Head of caudate nucleus (tissue), 42 donors: ENCODE data around the gene LHX4.
A peak's percentile ranks its signal among the peaks of the same experiment; 100 is the strongest.

Experiments used
- DNase-seq, 42 donors: peaks; one replicate each; pipeline versions ENCODE4 v3.0.0 to v3.0.0-alpha.2; 2020 to 2021; ENCODE audit warnings: mixed read lengths in 7 of 42
- intact Hi-C: fragments of 100-400 bp; cut with DNase I; formaldehyde crosslinking; loops from one replicate; pipeline ENCODE4 v1.15.0; 2022

The LHX4 gene

DNA sequence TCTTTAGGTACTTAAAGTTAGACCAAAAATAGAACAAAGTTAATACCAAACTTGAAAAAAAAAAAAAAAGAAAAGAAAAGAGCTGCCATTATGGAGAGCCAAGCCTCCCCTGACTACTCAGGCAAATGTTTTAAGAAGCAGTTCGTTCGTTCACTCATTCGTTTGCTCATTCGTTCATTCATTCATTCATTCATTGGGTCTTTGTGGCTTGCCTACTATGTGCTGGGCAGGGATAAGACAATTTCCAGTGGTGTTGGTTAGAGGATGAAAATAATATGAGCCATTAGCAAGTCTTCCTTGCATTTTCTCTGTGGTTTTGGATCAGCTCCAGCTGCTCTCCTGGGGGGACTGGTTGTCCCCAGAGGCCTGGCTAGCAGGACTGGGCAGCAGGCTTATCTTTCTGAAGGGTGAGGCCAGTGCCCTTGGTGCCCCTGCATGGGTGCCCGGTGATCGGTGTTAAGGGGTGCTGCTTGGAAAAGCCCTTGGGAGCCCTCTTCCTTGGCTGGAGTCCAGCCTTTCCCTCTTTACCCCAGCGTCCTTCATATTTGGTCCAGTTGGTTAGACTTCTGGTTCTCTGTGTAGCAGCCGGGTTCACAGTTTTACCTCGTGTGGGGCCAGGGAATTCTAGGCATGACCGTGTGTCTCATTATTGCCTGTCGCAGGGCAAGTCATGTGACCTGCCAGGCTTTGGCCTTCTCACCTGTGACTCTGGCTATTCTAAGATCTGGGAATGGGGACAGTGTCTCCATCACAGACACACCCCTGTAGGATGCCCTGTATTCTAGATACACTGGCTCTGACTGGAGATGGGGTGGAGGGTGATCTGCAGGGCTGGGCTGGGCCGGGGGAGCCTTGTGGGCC lies 32.8 kb downstream of the LHX4 start:
- DNase-seq = no peak
- intact Hi-C loops = no loop called here

DNA sequence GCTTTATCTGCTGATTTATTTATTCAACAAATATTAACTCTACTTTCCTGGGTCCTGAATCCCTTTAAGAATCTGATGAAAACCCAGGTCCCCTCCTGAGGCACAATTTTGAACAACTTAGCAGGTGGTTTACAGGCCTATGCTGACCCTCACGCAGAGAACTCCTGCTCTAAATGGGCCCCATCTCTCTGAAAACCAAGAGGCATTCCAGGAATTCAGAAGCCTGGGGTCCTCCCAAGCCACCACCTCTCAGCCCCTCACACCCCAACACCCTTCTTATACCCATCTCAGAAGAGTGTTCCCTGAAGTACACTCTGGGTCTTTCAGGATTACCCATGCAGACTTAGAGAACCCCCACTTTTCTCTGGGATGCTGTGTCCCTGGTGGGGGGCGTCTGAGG lies 34.5 kb downstream of the LHX4 start:
- intact Hi-C loops = no loop called here
- no peak for DNase-seq

DNA sequence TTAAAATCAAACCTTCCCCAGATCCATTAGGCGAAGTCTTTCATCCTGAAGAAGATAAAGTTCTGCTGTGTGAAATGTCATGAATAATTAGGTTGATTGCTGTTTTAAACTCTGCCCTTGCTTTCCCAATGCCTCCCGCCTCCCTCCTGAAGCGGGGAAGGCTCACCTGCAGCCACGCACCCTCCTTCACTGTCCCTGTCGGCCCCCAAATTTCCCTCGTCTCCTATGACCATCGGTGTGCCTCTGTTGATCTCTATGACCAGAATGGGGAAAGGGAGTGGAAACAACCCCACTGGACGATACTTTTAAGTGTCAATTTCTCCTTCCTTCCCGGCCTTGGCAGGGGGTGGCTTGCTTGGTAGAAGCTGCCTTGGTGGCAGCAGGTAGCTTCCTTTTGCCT lies 35.1 kb downstream of the LHX4 start:
- intact Hi-C loops = no loop called here
- no peak for DNase-seq

DNA sequence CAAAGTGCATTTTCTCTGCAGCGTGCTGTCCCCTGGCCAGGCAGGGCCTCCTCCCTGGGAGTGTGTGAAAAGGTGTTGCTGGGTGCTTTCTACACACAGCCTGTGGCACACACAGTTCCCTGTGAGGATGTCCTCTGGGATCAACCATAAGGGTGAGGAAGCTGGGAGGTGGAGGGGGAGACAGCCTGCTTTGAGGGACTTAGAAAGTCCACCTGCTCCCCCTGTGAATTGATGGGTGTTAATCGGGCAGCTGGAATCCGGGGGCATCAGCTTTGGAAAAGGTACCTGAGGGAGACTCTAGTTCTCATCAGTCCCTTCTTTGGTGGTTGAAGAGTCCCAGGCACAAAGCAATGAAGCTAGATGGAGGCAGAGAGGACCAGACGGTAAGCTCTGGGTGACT lies 35.8 kb downstream of the LHX4 start:
- DNase-seq = no peak
- intact Hi-C loops = no loop called here

DNA sequence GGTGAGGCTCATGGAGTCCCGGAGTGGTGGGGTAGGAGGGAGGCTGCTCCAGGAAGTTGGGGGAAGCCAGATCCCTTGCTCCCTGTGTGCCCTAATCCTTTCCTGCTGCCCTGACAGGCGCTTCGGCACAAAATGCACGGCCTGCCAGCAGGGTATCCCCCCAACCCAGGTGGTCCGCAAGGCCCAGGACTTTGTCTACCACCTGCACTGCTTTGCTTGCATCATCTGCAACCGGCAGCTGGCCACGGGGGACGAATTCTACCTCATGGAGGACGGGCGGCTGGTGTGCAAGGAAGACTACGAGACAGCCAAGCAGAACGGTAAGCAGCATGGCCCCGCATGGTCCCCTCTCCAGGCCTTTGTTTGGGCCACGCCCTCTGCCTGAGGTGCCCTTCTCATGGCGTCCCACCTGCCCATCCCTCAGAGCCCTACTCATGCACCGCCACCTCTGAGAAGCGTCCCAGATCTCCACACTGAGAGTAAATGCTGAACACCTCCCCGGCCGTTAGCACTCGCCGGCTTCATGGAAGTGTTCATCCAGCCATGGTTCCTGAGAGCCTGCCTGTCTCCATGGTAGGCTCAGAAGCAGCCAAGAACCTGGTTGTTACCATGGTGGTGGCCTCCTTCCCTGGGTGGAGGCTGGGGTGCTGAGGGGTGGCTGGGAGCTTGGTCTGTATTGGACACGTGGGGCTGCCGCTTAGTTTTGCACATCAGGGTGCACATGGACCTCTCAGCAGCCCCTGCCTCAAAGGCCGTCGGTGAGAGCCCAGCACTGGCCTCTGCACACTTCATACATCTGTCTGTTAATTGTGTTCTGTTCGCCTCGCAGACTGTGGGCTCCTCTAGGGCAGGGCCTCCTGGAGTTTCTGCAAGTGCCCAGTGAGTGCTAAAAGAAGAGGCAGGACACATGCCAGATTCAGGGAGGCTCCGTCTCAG lies 36.5 kb downstream of the LHX4 start:
- intact Hi-C loops = no loop called here
- DNase-seq = no peak

DNA sequence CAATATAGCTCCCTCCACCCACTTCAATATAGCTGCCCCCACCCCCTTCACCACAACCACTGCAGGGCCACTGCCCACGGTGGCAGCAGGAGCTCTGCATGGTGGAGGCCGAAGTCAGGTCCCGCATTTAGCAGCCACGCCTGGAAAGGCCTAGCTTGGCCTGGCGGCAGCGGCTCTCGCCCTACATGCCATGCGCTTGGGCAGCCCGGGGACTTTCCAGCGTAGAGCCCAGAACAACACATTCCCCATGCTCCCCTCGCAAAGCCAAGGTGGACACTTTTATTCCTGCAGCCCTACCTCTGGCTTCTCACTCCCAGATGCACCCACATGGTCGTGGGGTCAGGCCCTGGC lies 37.1 kb downstream of the LHX4 start:
- no peak for DNase-seq
- intact Hi-C loops = no loop called here

DNA sequence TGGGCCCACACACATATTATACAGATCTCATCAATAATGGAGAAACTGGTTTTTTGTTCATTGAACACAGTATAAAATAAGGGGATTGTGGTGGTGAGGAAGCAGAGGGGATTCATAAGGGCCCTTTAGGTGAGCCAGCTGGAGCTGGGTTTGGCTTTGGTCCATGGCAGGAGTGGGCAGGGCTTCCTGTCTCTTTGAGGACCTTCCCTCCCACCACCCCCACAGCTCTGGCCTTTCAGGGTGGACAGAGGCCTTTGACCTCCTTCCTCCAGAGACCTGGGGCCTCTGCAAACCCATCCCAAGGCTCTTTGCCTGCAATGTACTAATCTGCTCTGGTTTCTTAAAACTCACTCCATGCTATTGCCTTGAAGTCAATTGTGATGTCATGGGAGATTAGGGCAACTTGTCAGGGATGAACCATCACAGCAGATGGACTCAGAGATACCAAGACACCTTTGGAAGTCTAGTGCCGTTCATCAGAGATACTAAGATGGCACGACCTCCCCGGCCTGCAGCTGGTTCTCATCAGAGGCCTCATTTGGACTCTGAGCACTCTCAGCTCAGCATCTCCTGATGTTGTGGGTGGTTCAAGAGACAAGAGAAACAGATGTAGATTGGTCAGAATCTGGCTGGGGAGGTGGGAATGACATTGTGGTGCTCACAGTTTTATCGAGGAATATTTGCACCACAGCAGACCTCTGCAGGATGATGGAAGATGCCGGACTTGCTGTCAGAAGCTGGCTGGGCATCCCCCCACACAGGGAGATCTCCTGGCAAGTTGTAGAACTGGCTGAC lies 37.9 kb downstream of the LHX4 start:
- no peak for DNase-seq

DNA sequence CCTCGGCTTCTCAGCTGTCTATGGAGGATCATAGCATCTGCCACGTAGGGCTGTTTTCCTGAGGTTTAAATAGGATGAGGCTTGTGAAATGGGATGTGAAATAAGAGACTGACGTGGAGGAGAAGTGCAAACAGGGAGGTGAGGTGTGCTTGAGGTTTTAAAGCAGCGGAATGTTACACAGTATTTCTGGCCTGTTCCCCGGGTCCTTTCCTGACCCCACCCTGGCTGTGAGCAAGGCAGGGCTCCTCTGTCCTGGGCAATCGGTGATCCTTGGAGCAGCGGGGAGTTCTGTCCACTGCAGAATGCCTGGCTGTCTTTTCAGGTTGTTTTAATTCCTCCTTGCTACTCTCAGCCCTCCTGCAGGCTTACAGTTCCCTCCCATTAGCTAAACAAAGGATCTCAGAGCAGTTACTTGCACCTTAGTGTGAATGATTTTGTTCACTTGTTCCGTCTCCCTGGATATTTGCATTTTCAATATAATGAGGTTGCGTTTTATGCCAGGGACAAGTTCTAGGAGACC lies 38.6 kb downstream of the LHX4 start:
- intact Hi-C loops = no loop called here
- no peak for DNase-seq

More for the DNA sequence above, 37.9 kb downstream of the LHX4 start:
- intact Hi-C loops = no loop called here

DNA sequence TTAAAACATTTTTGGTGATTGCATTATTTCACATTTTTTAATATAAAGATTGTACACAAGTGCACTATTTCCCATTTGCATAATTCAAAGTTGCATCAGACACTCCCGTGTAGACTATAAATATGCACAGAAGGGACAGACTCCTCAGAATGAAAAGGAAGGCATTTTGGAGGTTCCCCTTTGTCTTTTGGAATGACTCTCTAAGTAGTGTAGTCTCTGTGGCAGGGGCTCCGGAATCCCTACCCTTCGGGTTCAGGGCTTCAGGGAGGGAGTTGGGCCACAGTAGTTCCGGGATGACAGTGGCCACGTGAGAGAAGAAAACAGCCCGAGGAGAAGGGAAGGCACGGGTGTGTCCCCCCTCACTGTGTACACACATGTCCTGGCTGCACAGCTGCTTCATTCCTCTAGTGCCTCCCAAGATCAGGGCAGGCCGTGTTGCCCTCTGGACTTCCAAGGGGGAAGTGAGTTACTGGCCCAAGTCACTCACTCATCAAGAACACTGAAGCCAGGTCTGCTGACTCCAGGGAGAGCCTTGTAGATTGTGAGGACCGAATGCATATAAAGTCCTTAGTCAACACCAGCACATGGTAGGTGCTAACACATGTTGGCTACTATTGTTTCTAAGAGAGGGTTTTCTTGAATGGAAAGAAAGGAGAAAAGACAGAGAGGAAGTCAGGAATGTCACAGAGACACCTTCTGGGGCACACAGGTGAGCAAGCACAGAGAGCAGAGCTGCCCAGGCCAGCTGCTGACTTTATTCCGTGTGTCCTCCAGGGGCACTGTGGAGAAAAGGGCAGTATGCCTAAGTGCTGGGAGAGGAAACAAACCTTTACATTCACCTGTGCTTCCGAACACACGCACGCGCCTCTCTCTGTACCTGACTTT lies 39.8 kb downstream of the LHX4 start:
- DNase-seq = no peak
- intact Hi-C loops = no loop called here

DNA sequence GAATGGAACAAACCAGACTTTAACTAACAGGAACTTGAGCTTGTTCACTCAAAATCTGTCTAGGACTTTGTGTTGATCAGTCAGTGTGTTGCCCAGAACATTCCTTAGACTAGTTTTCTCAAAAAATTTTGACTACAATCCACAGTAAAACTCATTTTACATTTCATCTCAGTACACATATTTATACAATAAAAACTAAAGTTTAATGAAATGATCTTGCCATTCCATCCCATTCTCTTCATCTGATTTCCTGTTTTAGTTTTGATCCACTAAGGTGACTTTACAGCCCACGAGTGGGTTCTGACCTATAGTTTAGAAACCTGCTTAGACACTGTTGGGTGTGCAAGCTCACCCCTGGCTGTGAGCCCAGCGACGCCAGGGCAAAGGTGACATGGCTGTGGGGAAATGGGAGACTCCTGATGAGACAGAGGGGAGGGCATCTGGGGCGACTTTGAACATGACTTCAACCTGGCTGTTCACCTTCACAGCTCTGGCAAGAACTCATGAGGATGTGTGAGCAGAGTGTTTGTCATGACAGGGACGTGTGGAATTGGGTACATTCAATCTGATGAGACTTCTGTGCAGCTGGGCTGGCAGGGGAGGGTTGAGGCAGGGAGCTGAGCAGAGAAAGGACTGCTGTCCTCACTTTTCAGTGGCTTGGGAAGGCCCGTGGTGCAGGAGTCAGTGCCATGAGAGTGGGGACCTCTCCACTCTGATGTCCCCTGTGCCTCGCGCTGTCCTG lies 40.6 kb downstream of the LHX4 start:
- intact Hi-C loops = no loop called here
- no peak for DNase-seq

DNA sequence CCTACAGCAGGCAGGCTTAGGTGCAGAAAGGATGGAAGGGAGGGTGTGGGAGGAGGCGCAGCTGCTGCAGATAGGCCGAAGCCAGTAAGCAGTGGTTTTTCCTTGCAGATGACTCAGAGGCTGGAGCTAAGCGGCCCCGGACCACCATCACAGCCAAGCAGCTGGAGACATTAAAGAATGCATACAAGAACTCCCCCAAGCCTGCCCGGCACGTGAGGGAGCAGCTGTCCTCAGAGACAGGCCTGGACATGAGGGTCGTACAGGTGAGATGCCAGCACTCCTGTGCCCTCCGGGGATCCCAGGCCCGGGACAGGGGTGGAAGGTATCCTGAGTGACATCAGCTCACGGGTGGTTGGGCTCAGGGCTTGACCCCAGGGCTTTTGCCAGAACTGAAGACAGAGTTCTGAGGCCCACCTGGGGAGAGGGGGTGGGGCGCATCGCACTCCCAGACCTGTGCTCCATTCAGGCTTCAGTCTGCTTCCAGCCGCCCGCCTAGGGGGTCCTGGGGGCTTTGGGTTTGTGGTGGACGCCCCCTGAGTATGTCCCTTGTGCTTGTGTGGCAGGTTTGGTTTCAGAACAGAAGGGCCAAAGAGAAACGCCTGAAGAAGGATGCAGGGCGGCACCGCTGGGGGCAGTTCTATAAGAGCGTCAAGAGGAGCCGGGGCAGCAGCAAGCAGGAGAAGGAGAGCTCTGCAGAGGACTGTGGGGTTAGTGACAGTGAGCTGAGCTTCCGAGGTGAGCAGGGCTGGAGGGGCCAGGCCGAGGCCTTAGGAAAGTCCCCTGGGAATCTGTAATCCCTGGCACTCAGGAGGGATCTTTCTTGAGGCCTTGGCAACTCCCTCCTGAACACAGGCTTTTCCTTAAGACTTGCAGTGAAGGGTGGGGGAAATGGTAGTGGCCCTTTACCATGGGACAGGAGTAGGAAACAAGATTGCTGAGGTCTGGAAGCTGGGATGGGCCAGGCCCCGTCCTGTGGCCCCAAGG lies 41.5 kb downstream of the LHX4 start:
- intact Hi-C loops = no loop called here
- no peak for DNase-seq

DNA sequence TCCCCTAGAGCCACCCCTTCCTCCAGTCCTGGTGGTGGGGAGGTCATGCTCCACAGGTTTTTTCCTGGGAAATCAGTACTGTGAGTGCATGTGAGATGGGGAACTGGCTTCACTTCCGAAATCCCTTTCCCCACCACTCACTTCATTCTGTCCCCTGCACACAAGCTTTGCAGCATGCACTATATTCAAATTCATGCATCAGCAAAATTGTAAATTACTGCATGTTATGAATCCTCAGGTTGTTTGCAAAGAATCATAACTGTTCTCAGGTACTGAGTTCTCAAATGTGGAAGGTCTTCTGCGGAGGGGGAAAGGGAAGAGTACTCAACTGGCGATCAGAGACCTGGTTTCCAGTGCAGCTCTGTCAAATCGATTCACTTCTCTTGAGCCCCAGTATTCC lies 42.3 kb downstream of the LHX4 start:
- intact Hi-C loops = no loop called here
- no peak for DNase-seq

DNA sequence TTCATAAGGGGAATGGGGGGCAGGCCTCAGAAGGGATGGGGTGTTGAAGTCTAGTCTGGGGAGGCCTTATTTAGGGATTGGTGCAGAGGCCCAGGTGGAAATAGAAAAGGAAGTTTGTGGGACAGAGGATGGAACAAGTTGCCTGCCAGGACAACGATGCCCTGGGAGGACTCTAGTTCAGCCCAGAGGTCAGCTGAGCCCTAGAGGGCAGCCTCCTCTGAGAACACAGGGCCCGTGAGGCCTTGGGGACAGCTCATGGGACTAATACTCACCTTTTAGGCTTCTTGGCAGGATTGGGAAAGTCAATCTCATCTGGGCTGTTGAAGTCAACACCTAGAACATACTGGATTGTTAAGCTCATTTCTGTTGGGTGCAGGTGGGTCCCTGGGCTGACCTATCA lies 43.0 kb downstream of the LHX4 start:
- intact Hi-C loops = no loop called here
- no peak for DNase-seq

DNA sequence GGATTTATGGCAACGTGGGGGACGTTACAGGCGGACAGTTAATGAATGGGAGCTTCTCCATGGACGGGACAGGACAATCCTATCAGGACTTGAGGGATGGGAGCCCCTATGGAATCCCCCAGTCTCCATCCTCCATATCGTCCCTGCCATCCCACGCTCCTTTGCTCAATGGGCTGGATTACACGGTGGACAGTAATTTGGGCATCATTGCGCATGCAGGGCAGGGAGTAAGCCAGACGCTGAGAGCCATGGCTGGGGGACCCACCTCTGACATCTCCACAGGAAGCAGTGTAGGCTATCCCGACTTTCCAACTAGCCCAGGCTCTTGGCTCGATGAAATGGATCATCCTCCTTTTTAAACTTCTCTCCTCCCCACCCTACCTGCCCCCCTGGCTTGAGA lies 44.2 kb downstream of the LHX4 start:
- intact Hi-C loops = no loop called here

DNA sequence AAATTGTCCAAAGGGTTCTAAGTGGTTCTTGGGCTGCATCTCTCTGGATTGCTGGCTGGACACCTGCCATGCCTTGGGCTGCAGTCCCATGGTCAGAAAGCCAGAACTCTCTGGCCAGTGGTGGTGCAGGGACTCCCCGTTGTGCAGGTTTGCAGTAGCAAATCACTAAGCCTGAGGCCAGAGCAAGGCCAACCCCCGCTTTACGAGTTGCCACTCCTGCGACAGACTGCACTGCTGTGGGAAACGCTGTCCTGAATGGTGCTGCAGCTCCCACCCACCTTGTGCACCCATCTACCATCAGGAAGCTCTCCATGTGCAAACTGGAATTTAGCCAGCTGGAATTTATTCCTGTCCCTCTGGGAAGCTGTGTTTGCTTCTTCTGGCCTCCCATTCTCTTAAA lies 45.7 kb downstream of the LHX4 start:
- intact Hi-C loops = no loop called here
- no peak for DNase-seq

More for the DNA sequence above, 44.2 kb downstream of the LHX4 start:
- peak in 2 of 42 donors; percentile 1 to 12 for DNase-seq

DNA sequence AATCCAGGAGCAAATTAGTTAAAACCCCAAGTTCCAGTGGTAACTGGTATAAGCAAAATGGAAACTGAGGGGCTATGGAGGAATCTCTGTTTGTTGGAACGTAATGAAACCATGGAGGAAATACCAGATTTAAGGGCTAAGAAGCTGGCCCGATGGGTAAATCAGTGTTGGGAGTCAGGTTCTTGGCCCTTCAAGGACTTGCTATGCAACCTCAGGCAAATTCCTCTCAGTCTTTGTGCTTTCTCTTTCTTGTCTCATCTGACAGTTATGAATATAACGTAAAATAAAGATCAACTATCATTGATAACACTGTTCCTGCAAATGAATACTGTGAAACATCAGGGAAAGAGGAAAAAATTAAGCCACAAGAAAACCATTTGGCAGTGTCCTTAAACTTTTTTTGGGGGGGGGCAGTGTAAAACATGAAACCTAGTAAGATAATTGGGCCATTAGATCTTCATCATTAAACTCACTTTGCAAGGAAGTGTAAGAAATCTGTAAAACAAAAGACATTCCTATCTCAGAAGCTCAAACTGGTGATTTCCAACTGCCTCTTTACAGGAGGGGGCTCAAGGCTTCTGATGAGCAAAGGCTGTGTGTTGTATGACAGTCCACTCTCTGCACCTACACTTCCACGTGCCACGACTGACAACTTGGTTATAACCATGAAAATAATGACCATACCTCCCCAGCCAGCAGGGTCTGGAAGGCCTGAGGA lies 47.6 kb downstream of the LHX4 start:
- intact Hi-C loops = no loop called here
- DNase-seq = no peak
